ENCODE results near the gene LAMA3.
A peak's percentile ranks its signal among the peaks of the same experiment; 100 is the strongest.
"Not testable (repeated sequence)": the region's sequence is repeated elsewhere in the genome, so short reads cannot be mapped to it uniquely, and the experiment has no call there.

LAMA3 gene

DNA sequence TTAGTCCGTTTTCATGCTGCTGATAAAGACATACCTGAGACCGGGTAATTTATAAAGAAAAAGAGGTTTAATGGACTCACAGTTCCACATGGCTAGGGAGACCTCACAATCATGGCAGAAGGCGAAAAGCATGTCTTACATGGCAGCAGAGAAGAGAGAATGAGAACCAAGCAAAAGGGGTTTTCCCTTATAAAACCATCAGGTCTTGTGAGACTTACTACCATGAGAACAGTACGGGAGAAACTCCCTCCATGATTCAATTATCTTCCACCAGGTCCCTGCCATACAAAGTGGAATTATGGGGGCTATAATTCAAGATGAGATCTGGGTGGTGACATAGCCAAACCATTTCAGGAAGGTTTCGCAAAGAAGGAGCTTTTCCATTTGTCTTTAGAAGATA, 44.0 kb downstream of the LAMA3 start:
- not testable (repeated sequence) for DNase-seq

GRCh38 chr18:23733895-23734294, 44.6 kb downstream of the LAMA3 start:
- no peak for DNase-seq

GRCh38 chr18:23735021-23735464, 45.8 kb downstream of the LAMA3 start:
- DNase-seq = no peak

DNA sequence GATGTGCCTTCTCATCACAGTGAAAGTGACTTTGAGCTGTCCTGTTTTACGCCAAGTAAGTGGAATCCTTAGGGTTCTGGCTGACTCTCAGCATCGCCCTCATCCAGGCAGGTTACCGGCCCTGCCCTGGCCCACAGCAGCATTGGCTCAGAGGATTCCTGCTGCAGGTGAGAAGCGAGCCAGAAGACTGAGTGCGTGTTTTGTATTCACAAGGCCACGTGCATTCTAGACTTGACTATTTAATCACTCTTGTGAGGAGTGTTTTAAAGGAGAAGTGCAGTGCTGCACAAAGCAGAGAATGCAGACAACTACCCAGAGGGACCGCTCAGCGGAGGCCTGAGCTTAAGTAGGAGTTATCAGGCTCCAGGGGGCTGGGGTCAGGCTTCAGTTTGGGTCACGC, 48.3 kb downstream of the LAMA3 start:
- no peak for DNase-seq

DNA sequence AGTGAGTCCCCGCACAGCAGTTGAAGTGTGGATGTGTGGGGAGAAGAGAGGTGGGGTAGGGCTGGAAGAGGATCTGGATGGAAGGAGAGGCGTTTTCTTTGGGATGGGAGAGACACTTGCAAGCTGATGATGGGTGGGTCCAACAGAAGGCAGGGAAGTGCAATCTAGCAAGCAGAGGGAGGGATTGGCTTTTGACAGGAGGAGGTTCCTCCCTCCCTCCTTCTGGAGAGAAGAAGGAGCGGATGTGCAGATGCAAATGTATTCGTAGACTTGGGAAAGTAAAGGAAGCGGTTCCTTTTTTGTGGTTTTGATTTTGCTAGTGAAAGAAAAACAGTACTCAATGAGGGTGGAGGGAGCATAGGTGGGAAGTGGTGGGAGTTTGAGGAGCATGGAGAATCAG, 48.9 kb downstream of the LAMA3 start:
- DNase-seq = no peak

- no peak for DNase-seq
These were observed 49.3 kb downstream of the LAMA3 start for GRCh38 chr18:23738575-23738974.

GRCh38 chr18:23740105-23740830, 51.0 kb downstream of the LAMA3 start:
- DNase-seq = peak; percentile 41

DNA sequence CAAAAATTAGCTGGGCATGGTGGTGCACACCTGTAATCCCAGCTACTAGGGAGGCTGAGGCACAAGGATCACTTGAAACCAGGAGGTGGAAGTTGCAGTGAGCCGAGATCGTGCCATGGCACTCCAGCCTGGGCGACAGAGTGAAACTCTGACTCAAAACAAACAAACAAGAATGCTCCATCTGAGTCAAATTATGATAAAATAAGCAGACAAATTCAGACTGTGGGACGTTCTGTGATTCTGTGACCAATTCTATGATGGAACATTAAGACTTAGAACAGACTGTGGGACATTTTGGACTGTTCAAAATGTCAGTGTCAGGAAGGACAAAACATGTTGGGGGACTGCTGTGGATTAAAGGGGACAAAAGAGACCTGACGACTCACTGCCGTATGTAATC, 52.7 kb downstream of the LAMA3 start:
- DNase-seq = not testable (repeated sequence)

DNA sequence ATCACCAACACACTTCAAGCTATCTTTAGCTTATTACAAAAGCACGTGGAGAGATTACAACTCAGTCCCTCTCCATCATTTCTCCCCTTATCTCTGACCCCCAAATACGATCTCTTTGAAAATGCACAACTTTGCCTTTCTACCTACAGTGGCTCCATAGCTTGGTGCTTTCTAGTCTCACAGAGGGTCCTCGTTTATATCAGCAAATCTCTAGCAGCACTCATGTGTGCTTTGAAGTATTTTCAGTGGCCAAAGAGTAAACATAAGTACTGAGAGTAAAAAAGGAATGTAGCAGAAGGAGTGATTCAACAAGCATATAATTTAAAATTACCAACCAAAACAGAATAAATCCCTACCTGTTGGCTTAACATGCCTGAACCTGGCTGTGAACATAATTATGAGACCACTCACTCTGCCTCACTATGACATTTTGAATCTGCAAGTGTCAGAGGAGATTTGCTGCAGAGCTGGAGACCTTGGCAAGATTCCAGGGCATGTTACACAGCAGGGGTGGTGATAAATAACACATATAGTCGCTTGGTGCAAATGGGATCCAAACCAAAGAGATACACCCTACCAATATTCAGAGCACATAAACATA, 54.6 kb downstream of the LAMA3 start:
- no peak for DNase-seq

DNA sequence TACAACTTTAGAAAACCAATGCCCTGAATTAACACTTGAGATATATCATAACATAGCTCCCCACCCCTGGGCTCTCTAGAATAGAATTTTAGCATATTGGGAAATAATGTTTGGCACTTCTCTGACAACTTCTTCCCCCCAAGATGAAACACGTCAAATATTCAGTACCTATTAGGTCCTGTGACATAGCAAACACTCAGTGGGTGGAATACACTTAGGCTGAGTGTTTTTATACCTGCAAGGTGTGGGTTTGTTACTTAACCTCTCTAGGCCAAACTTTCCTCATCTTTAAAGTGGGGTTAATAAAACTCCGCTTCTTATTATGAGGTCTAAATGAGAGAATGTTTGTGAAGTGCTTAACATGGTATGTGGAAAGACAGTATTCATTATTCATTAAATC, 56.1 kb downstream of the LAMA3 start:
- DNase-seq = no peak

- no peak for DNase-seq
These were observed 57.6 kb downstream of the LAMA3 start for GRCh38 chr18:23746851-23747250.

DNA sequence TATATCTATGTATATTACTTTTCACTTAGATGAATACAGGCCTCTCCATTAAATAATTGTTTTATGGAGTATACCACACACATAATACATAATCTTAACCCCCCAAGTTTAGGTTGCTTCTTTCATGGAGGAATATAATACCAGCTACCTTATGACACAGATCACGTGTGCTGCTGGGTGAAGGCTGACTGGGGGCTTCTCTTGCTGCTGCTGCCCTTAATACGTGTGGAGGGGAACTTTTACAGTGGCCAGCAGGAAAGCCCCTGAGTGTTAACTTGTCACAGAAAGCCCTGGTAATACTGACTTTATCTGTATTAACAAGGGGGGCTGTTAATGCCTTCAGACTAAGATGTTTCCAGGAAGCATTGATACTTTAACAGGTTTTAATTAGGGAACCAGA, 63.1 kb downstream of the LAMA3 start:
- no peak for DNase-seq

- DNase-seq = no peak
These were observed 63.5 kb downstream of the LAMA3 start for GRCh38 chr18:23752796-23753195.

- DNase-seq = no peak
These were observed 67.6 kb downstream of the LAMA3 start for GRCh38 chr18:23756590-23757436.

DNA sequence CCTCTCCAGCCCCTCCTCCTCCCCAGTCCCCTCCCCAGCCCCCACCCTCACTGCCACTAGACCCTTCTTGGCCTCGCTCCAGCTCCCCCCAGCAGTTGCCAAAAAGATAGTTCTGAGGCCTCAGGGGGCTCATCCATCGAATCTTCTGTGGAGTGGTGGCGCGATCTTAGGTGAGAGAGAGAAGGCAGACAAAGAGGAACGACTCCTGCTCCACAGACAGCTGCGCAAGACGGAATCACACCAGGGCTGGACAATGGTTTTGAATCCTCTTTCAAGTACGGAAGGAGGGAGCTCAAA, 68.1 kb downstream of the LAMA3 start:
- DNase-seq = no peak

- no peak for DNase-seq
These were observed 69.0 kb downstream of the LAMA3 start for GRCh38 chr18:23758281-23758680.

- no peak for DNase-seq
These were observed 72.7 kb downstream of the LAMA3 start for GRCh38 chr18:23761941-23762340.

GRCh38 chr18:23763343-23763742, 74.1 kb downstream of the LAMA3 start:
- no peak for DNase-seq

GRCh38 chr18:23765931-23766330, 76.7 kb downstream of the LAMA3 start:
- DNase-seq = no peak

- no peak for DNase-seq
These were observed 83.2 kb downstream of the LAMA3 start for GRCh38 chr18:23772327-23773024.

GRCh38 chr18:23776306-23776705, 87.1 kb downstream of the LAMA3 start:
- DNase-seq = no peak

GRCh38 chr18:23778828-23779227, 89.6 kb downstream of the LAMA3 start:
- no peak for DNase-seq

GRCh38 chr18:23779696-23780303, 90.5 kb downstream of the LAMA3 start:
- no peak for DNase-seq

Measured in RPMI8226 (cell line).